GM18526 (cell line): Measurements from ENCODE around the gene GOLGA6A.

ENCODE experiments used
- POLR2A ChIP-seq: IDR thresholded peaks from 3 replicates; pipeline ENCODE4 v1.6.1; 2011; ENCODE audit not compliant: insufficient read length; ENCODE audit errors: extremely low read depth

The GOLGA6A gene

DNA sequence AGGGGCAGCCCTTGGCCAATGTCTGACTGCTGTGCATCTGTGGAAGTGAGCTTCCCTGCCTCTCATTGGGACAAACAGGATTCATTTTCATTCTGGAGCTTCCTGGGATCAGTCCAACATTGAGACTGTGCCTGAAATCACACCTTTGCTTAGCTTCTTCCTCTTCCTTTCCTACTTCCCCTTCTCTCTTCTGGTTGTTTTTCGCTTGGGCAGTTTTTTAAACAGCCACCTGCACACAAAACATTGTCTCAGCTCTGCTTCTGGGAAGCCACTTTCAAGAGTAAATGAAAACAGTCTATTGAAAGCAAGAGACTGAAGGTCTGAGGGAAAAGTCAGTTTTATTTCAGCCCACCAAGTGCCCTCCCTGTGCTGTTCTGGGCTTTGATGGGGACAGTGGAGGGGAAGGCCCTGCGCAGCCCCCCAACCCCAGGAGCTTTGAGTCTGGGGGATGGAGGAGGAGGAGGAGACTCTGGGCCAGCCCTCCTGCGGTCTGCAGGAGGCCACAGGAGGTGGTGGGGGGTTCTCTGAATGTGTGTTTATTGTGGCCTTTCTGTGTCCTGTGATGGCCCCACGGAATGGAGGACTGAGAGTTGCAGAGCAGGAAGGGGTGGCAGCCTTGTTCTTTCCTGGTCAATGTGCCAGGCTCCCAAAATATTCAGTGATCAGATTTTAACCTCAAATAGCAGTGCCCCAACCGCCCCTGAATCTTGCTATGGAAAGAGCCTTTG is 40.2 kb upstream of the GOLGA6A start:
- no peak for TF ChIP-seq POLR2A

DNA sequence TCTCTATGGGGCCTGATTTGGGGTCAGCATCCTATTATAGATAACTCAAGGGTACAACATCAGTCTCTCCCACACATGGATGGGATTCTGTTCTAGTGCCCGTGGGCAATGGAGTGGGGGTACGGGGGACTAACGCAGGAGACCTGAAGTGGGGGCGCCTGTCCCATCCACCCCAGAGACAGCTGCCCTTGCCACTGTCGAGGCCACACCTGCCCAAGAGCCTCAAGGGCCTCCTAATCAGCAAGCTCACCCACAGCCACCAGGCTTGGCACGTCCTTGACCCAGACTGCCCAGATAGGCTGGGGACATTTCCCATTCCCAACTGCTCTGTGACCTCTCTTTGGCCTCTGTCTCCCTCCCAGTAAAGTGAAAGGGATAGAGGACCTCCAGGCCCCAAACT is 39.5 kb upstream of the GOLGA6A start:
- no peak for TF ChIP-seq POLR2A

DNA sequence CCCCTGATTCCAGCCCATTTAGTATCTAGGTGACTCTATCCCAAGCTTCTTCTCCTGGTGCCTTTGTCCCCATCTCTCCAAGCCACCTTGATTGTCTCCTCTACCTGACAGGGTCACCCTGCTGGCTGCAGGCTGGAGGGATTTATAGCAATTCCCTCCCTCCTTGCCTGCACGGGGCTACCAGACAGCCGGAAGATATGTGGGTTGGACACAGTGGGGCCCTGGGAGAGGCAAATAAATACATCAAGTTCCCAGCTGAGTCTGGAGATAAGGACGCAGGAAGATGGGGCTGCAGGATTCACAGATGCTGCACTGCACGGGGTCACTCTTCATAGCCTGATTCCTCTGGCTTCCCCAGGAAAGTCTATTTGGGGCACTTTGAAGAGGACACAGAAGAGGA is 38.7 kb upstream of the GOLGA6A start:
- TF ChIP-seq POLR2A = no peak

DNA sequence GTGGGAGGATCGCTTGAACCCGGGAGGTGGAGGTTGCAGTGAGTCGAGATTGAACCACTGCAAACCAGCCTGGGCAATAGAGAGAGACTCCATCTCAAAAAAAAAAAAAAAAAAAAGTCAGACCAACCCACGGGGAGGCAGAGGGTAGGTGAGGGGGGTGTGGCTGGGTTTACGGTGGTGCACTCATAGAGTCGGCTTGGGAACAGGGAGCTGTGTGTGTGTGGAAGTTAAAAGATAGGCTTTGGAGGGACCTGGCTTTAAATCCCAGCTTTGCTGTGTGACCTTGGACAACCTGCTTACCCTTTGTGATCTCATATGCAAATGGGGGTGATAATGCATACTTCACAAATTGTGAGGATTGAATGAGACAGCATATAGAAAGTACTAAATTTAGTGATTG is 38.1 kb upstream of the GOLGA6A start:
- no peak for TF ChIP-seq POLR2A

DNA sequence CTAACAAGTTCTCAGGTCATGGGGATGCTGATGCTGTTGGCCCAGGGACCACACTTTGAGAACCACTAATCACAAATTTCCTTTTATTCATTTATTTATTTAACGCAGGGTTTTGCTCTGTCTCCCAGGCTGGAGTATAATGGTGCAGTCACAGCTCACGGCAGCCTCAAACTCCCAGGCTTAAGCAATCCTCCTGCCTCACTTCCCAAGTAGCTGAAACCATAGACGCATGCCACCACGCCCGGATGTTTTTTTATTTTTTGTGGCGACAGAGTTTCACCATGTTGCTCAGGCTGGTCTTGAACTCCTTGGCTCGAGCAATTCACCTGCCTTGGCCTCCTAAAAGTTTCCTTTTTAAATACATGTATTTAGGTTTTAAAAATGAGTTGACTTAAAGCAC is 27.4 kb upstream of the GOLGA6A start:
- TF ChIP-seq POLR2A = no peak

DNA sequence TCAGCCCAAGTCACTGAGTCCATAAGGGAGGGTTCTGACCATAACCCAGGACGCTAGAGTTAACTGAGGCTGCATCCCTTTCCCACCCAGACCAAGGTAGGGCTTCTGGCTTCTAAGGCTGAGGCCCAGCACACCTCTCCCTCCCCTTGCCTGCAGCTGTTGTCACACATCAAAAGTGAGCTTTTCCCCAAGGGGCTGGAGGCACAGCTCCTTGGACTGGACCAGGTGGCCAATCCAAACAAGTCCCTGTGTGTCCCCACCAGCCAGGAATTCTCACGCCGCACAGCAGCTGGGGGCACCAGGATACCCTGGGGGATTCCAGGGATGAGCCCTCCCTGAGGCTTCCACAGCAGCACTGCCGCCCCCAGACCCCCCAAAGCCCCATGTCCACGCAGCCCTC is 25.8 kb upstream of the GOLGA6A start:
- no peak for TF ChIP-seq POLR2A

DNA sequence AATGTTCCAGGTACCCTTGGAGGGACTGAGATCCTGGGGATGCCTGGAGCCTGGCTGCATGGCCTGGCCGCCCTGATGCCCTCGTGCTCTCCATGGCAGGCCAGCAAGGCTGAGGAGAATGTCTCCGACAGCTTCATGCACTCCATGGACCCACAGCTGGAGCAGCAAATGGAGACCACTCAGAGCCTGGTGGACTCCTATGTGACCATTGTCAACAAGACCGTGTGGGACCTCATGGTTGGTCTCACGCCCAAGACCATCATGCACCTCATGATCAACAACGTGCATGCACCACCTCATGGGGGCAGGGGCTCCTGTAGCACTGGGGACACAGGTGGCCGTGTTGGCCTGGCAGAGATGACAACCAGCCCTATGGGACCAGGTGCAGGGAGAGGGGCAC is 19.7 kb downstream of the GOLGA6A start:
- no peak for TF ChIP-seq POLR2A

DNA sequence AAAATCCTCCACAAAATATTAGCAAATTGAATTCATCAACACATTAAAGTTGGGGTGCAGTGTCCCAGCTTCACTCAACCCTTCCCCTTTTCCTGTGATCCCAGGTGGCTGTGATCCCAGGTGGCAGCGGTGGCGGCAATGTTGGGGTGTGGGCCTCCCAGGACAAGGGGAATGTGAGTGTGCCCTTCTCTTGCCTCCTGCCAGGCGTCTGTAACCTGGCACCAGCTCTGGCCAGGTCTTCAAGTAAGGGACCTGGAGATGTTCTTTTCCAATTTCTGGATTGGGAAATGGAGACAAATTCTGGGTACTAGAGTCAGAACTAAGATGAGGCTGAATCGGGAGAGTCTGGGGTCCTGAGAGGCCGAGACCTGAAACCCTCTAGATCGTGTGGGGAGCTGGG is 20.1 kb downstream of the GOLGA6A start:
- TF ChIP-seq POLR2A = no peak

DNA sequence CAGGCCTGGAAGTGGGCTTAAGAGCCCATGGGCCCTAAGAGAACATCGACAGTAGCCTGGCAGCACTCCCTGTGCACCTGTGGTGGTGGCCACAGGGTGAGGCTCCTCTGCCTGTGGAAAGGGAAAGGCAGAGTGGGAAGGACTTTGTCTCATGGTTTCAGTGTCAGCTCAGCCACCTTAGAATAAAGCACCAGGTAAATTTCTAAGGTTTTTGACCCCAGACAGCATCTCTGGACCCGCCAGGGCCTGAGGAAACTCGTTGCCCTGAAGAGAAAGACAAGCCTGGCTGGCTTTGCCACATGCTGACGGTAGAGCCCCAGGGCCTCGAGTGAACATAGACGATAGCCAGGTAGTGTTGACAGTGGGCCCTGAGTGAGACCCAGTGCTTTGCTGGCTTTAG is 22.1 kb downstream of the GOLGA6A start:
- TF ChIP-seq POLR2A = no peak

DNA sequence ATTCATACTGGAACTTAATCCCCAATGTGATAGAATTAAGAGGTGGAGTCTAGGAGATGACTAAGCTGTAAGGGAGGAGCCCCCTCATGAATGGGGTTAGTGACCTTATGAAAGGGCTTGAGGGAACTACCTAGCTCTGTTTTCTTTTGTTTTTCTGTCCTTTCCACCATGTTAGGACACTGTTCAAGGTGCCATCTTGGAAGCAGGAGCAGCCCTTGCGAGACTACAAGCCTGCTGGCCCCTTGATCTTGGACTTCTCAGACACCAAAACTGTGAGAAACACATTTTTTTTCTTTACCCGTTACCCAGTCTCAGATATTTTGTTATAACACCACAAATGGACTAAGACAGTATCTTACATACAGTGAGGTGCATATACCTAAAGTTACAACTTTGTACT is 26.5 kb downstream of the GOLGA6A start:
- TF ChIP-seq POLR2A = no peak

DNA sequence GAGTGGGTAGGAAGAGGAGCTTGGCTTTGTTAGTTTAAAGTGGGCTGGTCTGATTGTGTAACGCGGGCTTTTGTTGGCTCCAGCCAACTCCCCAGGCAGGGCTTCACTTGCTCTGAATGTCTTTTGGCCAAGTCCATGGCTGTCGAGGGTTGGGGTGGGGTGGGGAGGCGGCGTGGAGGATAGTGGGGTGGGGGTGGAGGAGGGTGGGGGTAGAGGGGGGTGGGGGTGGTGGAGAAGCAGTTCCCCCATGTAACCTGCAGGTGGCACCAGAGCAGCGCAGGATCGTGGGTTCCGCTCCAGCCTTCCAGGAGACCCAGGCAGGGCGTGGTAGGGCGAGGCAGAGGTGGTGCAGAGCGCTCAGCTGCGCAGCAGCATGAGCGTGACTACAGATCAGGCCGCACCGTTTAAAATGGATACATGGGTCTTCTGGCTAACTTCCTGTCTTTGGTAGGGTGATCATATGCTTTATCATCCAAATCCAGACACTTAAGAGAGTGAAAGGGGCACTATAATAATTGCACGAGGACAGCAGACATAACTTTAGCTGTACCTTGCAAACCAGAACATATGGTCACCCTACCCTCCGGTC is 28.3 kb downstream of the GOLGA6A start:
- TF ChIP-seq POLR2A = no peak

DNA sequence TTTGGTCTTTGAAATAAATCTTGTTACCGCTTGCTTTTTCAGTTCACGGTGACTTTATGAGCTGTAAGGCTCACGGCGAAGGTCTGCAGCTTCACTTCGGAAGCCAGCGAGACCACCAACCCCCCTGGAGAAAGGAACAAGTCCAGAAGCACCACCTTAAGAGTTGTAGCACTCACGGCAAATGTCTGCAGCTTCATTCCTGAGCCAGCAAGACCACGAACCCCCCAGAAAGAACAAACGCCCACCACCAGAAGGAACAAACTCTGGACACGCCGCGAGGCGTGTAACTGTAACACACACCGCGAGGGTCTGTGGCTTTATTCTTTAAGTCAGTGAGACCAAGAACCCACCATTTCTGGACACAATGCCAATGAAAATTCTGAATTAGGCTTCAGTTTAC is 28.8 kb downstream of the GOLGA6A start:
- TF ChIP-seq POLR2A = no peak

DNA sequence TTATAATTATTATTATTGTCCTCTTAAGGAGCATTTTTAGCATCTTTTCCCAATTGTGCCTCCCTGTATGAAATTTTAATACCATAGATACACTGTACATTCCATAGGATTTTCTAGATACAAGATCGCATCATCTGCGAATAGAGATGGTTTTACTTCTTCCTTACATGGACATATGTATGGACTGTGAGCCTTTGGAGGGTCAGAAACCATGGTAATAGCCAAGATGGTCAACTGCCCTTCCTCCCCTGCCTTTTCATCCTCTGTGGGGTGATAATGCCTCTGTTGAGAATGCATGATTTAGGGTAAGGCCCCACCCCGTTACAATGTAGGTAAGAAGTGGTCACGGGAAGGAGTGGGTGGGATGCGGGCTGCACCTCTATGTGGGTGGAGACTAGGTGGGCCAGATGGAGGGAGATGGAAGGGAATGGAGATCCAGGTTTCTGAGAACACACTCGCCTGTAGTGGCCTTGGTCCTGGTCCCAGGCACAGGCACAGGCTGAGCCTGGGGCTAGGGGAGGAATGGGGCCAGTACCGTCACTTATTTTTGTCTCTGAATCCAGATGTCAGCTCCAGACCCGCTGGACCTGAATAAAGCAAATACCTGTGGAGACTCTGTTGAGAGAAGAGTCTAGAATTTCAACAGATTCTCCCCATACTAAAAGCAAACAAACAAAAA is 31.7 kb downstream of the GOLGA6A start:
- TF ChIP-seq POLR2A = no peak

DNA sequence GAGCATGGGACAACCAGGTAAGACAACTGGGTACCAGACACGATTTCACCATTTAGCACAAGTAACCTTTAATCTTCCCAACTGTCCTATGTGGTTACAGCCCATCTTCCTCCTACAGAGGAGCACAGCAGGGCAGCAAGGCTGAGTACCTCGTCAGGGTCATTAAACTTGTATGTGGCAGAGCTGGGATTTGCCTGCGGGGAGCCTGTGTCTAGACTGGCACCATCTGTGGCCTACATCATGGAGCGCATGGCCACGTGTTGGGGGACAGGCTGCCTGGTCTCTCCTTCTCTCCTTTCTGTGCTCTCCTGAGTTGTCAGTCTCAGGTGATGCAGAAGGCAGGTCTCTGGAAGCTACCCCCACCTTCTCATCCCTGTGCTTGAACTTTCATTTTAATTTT is 32.2 kb downstream of the GOLGA6A start:
- no peak for TF ChIP-seq POLR2A

DNA sequence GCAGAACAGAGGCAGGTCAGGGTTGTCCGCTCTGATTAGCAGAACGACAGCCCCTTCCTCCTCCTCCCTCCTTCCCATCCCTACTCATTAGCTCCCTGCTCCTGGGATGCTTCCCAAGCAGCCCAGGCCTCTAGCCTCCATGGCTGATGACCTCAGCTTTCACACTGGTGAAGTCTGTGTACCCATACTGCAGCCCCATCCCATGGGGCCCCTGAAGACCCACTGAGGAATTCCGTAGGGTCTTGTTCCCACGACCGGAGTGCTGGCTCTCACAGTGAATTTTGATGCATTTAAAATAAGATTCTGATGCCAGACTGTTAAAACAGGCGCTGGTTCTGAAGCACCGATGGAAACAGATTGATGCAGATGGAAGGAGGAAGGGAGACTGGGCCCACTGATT is 36.1 kb downstream of the GOLGA6A start:
- no peak for TF ChIP-seq POLR2A

DNA sequence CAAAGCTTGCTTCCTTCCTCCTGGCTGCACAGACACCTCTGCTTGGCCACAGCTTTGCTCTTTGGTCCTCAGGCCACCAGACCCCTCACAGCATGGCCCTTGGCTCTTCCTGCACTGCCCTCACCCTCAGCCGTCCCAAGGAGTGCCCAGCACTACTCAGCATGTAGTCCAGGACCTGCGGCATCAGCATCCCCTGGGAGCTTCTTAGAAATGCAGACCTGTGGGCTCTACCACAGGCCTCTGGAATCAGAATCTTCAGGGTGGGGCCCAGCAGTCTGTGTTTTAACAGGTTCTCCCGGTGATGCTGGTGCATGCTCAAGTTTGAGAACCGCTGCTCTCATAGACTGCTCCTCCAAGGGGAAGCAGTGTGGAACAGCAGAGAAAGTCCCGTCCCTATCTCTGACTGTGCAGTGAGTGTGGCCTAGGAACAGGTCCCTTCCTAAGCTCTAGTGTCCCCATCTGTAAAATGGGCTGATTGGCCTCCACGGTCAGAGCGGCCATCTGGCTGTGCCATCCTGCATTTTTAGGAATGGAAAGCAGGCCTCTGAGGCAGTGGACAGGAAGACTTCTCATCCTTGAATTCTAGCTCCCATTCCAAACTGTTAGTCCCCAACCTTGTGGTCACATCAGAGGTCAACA is 36.6 kb downstream of the GOLGA6A start:
- no peak for TF ChIP-seq POLR2A
